Fibroblast of lung (primary cell): Measurements from ENCODE around the gene PLEKHA8.

Experiments used
- EZH2 ChIP-seq: IDR thresholded peaks from 2 replicates; pipeline ENCODE4 v1.5.1; 2012; ENCODE audit warnings: low read length, control low read depth, mild to moderate bottlenecking; ENCODE audit errors: missing control alignments
- TF ChIP-seq, protein P1 (sequence below), 2 donors: IDR thresholded peaks in 1 of 2; conservative IDR thresholded peaks in 1 of 2; 1 replicate in 1 of 2; 2 replicates in 1 of 2; pipeline ENCODE4 v1.5.1; 2011 to 2012; ENCODE audit warnings: low read length in 2 of 2, control low read depth in 1 of 2, inconsistent platforms in 1 of 2, low read depth in 1 of 2, mild to moderate bottlenecking in 1 of 2

DNA sequence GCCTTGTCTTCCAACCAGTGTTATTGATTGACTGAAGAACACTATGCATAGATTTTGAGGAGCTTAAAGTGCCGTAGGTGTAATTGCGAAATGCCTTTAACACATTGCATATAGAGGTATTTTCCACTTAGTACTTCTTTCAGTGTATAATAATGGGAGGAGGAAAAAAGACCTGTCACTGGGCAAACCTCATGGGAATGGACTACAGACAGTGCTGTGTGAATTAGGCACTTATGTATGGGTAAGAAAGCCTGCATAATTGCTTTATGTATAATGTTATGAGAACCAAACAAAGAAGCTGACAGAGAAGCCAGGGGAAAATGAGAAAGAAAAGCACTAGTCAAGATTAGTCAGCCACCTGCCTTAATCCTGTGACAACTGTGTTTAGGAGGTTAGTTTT, 26.2 kb upstream of the PLEKHA8 start:
- TF ChIP-seq, protein P1, sequence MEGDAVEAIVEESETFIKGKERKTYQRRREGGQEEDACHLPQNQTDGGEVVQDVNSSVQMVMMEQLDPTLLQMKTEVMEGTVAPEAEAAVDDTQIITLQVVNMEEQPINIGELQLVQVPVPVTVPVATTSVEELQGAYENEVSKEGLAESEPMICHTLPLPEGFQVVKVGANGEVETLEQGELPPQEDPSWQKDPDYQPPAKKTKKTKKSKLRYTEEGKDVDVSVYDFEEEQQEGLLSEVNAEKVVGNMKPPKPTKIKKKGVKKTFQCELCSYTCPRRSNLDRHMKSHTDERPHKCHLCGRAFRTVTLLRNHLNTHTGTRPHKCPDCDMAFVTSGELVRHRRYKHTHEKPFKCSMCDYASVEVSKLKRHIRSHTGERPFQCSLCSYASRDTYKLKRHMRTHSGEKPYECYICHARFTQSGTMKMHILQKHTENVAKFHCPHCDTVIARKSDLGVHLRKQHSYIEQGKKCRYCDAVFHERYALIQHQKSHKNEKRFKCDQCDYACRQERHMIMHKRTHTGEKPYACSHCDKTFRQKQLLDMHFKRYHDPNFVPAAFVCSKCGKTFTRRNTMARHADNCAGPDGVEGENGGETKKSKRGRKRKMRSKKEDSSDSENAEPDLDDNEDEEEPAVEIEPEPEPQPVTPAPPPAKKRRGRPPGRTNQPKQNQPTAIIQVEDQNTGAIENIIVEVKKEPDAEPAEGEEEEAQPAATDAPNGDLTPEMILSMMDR (conservative IDR thresholded peaks at IDR 0.05 in 1 of 2, IDR thresholded peaks at IDR 0.05 in 1 of 2; ENCODE audit: low read depth in 1 of 2, low read length in 2 of 2), result no peak
- TF ChIP-seq EZH2, result no peak
